Stimulated activated CD8-positive, alpha-beta memory T cell treated with anti-CD3 and anti-CD28 coated beads, Interleukin-12 subunit alpha, Interleukin-12 subunit beta, amount 100 ng/mL, for 4 hours (primary cell): ENCODE data around the gene DCAF5.
"Not testable (repeated sequence)": the region's sequence is repeated elsewhere in the genome, so short reads cannot be mapped to it uniquely, and the experiment has no call there.

Source experiments
- DNase-seq: peaks from one replicate; pipeline ENCODE4 v3.0.0-alpha.2; 2020; ENCODE audit warnings: low read depth

Gene DCAF5, protein sequence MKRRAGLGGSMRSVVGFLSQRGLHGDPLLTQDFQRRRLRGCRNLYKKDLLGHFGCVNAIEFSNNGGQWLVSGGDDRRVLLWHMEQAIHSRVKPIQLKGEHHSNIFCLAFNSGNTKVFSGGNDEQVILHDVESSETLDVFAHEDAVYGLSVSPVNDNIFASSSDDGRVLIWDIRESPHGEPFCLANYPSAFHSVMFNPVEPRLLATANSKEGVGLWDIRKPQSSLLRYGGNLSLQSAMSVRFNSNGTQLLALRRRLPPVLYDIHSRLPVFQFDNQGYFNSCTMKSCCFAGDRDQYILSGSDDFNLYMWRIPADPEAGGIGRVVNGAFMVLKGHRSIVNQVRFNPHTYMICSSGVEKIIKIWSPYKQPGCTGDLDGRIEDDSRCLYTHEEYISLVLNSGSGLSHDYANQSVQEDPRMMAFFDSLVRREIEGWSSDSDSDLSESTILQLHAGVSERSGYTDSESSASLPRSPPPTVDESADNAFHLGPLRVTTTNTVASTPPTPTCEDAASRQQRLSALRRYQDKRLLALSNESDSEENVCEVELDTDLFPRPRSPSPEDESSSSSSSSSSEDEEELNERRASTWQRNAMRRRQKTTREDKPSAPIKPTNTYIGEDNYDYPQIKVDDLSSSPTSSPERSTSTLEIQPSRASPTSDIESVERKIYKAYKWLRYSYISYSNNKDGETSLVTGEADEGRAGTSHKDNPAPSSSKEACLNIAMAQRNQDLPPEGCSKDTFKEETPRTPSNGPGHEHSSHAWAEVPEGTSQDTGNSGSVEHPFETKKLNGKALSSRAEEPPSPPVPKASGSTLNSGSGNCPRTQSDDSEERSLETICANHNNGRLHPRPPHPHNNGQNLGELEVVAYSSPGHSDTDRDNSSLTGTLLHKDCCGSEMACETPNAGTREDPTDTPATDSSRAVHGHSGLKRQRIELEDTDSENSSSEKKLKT

DNA sequence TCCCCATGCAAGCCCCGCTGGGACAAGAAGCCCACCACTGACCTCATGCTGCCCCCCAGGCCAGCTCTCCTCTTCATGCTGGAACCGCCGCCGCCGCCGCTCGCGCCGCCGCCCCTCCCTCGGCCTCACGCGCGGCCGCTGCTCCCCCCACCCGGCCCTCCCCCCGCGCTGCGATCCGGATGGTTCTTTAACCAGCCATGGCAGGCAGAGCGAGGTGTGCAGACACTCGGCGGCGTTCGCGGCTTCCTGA, at the start of gene DCAF5:
Gene DCAF5 (minus strand): TSS at position 218 of the 250 bp plus-strand sequence. CDS start 141 bp downstream, at position 77.
- peak; percentile 85 for DNase-seq

DNA sequence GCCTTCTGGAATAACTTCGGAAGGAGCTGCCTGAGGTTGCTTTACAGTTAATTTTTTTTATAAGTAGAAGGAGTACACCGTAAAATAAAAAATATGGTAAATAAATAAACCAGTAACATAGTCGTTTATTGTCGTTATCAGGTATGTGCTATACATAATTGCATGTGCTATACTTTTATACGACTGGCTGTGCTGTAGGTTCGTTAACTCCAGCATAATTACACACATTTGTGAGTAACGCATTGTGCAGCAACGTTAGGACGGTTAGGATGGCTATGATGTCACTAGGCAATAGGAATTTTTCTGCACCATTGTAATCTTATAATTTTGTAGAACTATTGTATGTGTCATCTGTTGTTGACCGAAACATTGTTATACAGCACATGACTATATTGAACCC, 46.9 kb upstream of the DCAF5 start:
- no peak for DNase-seq

DNA sequence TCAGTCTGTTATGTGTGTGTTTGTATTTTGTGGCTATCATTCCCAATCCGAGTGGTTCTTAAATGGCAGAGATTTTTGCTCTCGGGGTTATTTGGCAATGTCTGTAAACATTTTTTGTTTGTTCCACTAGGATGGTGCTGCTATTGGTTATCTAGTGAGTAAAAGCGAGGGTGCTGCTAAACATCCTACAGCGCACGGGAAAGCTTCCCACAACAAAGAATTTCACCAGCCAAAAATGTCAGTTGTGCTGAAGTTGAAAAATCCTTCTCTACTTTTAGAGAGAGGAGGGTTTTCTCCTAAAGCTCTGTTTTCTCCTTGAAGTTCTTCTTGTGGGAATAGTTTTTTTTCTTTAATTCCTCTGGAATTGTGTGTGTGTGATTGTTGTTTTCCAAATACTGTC, 40.8 kb upstream of the DCAF5 start:
- no peak for DNase-seq

DNA sequence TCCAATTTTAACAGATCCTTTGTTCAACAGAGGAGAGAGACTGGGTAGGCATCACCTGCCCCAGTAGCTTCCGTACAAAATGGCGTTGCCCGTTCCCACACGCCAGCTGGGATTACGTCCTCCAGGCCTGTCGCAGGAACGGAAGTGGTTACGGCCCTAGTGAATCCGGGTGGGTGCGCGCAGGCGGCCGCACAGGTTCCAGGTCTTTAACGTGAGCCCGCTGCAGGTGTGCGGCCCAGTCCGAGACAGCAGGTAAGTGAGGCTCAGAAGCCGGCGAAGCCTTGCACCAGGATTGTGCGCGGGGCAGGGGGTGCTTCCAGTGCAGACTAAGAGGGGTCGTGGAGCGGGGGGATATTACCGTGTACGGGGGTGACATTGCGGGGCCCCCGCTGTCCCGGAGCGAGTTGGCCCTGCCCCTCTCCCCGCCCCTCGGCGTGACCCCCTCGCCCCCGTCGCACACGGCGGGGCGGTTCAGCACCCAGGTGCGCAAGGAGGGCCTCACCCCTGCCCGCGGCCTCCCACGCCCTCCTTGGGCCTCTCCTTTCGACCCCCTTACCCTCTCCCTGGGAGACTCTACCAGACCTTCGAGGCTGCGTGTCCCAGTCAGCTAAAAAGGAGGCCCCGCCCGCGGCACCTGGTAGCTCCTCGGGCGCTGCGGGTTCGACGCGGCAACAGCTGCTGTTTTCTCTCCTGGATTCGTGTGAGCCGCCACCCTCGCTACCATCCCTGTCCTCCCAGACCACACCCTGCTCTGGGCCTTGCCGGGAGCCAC, 38.6 kb upstream of the DCAF5 start, which contains the start of gene EXD2:
Gene EXD2 (plus strand): TSS at position 159 of the 772 bp plus-strand sequence. CDS start 17,973 bp downstream, outside the sequence.
- peak; percentile 40 for DNase-seq

DNA sequence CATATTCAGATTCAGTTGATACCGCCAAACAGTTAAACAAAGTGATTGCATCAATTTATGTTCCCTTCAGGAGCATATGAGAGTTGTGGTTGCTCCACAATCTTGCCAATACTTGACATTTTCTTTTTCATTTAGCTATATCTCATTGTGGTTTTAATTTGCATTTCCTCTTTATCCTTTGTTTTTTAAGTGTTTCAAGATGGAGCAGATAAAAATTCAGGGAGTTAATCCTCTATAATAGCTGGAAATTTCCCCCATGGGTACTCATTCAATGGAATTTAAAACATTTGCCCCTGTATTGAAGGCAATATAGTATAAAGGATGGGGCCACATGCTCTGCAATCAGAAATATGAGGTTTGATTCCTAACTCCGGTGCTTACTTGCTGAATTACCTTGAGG, 37.3 kb upstream of the DCAF5 start:
- DNase-seq = no peak

DNA sequence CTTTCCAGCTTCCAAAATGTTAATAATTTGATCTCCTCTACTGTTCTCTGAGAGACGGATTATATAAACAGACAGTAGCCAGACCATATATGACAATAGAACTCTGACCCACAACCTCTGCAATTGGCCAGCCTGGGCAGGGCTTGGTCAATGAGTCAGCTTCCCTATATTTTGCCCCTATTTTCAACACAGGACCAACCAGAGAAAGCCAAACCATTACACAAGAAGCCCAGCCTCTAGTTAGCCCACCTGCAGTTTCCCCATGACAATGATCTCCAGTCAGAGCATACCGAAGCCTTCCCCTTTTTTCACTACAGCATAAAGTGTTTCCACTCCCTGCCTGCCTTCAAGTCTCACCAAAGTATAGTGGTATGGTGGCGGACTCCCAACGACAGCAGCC, 30.8 kb upstream of the DCAF5 start:
- no peak for DNase-seq

DNA sequence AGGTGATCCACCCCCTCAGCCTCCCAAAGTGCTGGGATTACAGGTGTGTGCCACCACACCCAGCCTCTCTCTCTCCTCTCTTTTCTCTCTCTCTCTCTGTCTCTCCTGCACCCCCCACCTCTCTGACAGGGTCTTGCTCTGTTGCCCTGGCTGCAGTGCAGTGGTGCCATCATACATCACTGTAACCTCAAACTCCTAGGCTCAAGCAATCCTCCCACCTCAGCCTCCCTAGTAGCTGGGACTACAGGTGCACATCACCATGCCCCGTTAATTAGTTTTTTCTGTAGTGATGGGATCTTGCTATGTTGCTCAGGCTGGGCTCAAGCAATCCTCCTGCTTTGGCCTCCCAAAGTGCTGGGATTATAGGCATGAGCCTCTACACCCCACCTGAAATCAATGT, 29.7 kb upstream of the DCAF5 start:
- not testable (repeated sequence) for DNase-seq

DNA sequence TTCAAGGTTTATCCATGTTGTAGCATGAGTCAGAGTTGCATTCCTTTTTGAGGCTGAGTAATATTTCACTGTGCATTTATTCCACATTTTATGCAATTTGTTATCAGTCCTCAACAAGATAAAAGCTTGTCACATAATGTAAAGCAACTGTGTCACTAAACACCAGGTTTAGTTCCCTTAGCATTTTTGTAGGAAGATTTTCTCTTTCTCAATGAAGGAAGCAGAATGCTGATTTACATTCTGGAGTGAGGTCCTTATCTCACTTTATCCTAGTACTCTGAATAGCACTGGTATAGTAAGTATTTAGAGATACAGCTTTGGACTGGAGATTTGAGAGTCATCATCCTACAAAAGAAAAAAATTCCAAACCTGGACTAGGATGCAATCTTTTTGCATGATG, 28.6 kb upstream of the DCAF5 start:
- DNase-seq = no peak

DNA sequence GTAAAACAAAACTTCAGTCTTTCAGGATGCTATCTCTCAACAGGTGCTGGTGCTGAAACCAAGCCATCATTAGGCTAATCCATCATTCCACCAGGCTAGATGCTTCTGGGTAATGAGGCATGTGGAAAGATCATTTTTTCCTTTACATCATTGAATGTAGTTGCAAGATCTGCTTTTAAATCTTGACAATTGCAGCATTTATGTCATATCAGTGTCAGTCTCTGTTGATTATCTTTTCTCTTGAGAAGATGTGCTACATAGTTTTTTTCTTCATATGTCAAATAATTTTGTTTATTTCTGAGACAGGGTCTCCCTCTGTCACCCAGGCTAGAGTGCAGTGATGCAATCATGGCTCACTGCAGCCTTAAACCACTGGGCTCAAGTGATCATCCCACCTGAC, 22.2 kb upstream of the DCAF5 start:
- no peak for DNase-seq

DNA sequence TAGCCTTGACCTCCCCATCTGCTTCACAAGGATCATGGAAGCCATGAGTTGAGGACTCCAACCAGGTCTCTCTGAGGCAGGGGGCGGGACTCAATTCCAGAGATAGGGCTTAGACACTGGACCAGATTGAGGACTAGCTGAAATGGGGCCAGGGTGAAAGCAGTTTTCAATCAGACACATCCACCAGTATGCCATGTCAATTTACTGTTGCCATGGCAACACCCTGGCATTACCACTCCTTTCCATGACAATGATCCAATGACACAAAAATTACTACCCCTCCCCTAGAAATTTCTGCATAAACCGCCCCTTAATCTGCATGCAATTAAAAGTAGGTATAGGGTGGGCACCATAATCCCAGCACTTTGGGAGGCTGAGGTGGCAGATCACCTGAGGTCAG, 18.6 kb upstream of the DCAF5 start:
- DNase-seq = no peak

DNA sequence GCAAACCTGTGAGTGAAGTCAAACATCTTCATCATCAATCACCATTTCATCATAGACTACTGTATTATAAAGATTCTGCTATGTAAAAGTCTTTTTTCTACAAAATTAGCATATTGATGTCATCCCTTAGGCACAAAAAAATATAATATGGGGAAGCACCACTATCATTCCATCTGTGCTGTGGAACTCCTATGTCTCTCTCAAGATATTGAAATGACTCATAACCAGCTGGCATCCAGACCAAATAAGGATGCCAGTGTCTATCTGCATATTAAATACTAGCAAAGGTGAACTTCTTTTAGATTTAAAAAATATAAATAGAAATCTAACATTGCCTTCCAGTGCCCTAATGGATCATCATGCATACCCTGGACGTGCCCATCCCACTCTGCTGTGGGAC, 17.9 kb upstream of the DCAF5 start:
- no peak for DNase-seq

DNA sequence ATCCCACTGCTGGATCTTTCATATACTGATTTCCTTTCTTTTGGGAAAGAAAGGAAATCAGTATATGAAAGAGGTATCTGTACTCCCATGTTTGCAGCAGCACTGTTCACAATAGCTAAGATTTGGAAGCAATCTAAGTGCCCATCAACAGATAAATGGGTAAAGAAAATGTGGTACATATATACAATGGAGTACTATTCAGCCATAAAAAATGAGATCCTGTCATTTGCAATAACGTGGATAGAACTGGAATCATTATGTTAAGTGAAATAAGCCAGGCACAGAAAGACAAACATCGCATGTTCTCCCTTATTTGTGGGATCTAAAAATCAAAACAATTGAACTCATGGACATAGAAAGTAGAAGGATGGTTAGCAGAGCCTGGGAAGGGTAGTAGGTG, 12.9 kb upstream of the DCAF5 start:
- DNase-seq = not testable (repeated sequence)

DNA sequence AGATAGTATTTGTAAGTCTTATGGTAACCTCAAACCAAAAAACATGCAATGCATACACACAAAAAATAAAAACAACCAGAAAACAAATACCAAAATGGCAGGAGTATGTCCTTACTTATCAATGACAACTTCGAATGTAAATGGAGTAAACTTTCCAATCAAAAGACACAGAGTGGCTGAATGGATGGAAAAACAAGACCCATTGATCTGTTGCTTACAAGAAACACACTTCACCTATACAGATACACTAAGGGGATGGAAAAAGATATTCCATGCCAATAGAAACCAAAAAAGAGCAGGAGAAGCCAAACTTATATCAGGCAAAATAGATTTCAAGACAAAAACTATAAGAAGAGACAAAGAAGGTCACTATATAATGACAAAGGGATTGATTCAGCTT, 8.7 kb upstream of the DCAF5 start:
- DNase-seq = no peak

DNA sequence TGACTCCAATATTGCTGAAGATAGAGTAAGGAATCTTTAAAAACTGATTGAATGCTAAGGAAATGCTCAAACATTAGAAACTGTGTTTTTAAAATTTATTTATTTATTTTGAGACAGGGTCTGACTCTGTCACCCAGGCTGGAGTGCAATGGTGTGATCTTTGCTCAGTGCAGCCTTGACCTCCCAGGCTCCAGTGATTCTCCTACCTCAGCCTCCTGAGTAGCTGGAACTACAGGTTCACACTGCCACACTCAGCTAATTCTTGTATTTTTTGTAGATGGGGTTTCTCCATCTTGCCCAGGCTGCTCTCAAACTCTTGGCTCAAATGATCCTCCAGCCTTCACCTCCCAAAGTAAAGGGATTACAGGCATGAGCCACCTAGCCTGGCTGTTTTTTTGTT, 3.3 kb upstream of the DCAF5 start:
- no peak for DNase-seq

DNA sequence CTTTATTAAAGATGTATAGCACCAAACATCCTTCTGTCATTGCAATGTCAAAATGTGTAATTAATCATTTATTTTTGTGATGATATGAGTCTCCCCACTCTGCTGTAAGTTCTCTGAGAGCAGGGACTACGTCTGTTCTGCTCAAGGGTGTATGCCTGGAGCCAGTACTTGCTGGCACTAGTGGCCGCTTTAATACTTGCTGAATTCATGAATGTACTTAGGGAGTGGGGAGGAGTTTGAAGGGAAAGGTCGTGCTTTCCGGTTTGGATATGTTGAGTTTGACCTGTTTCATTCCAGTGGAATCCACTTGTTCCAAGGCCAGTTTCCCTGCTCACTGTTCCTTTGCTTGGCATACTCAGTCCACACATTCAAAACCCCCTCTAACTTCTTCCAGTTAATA, 1.9 kb upstream of the DCAF5 start:
- DNase-seq = no peak

DNA sequence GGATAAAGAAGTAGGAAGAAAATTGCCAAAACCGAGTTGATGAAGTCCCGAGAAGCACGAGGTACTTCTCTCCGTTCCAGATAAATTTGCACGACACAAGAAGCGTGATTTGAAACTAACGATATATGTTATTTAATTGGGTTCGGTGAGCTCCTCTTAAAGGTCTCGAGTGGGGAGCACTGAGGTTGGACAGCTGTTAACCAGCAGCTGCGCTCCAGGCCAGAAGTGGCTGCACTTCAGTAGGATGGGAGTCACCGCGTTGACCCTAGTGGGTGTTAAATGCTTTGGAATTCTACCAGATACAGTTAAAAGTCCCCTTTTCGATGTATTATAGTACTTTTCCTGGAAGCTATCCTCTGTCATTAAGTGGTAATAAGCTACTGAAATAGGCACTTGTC, 953 bp upstream of the DCAF5 start:
- no peak for DNase-seq

DNA sequence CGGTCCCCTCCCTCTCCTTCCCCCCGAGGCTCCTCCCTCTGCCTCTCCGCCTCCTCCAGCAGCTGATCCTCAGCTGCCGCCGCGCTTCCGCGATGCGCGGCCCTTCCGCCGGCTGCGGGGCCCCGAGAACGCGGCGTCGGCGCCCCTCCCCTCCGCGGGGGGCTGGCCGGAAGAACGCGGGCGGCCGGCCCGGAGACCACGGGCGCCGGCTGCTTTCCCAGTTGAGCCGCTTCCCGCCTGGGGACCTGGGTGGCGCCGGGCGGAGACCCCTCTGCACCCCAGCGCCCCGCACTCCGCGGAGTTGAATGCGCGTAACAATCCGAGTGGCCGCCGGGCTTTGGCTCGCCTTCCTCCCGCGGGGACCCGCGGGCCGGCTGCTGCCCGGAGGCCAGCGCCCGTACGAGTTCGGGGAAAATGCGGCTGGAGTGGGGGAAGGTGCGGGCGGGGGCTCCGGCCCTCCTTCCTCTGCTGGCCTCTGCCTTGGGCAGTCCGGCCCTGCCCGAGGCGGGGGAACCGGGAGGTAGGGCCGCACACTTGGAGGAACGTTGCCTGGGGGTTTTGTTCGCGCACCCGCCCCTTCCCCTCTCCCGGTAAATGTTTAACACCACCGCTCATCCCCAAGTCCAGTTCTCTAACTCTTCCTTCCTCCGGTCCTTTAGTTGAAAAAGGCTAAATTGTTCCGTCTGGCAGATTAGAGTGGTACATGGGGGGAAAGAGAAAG, 393 bp upstream of the DCAF5 start:
- DNase-seq = no peak

DNA sequence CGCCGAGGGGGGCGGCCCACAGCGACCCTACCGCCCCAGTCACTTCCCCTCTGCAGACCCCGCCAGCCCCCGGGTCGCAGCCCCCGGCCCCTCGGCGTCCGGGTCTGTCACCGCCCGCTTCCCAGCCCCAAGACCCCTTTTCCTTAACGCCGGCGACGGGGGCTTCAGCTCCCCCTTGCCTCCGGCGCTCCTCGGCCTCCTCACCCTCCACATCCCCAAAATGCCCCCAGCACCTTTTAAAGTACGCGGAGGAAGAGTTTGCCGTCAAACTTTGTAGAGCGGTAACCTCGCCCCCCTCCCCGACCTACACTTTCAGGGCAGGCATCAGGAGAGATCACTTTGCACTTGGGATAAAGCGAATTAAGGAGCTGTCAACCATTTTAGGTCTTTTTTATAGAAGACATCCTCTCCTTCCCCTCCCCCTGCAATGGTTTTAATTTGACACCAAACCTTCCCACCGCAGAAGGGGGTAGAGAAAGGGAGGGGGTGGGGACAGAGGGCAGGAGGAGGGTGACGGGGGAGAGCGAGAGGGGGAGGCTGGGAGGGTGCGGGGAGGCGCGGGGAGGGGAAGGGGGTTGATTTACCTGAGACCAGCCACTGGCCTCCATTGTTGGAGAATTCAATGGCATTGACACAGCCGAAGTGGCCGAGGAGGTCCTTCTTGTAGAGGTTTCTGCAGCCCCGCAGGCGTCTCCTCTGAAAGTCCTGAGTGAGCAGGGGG, 578 bp downstream of the DCAF5 start:
- DNase-seq = no peak

DNA sequence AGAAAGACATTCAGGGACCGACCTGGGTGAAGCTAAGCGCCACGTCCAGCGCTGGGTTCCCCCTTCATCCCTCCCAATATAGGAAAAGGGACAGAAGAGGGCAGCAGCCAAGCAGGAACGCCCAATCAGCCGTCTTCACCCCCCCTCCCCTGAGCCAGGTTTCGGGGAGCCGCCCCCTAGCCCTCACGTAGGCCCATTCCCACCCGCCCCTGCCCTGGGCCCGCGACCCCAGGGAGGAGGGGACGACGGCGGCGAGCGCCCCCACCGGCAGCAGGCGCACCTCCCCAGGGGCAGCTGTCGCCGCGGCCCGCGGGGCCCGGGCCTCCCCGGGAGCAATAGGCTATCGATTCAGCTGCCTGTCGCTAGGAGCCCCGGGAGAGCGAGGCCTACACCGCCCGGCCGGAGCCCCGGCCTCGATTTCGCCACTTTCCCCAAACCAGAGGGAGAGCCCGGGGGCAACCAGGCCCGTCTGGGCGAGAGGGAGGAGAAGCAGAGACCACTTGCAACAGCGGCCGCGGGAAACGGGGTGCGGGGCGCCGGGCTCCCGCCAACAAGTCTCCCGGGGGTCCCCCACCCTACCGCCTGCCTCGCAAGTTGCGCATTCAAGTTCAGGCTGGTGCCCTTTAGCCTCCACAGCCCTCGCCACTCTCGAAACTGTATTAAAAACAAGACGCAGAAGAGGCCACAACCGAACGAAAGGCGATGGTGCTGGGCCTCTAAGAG, 1.3 kb downstream of the DCAF5 start:
- peak; percentile 71 for DNase-seq

DNA sequence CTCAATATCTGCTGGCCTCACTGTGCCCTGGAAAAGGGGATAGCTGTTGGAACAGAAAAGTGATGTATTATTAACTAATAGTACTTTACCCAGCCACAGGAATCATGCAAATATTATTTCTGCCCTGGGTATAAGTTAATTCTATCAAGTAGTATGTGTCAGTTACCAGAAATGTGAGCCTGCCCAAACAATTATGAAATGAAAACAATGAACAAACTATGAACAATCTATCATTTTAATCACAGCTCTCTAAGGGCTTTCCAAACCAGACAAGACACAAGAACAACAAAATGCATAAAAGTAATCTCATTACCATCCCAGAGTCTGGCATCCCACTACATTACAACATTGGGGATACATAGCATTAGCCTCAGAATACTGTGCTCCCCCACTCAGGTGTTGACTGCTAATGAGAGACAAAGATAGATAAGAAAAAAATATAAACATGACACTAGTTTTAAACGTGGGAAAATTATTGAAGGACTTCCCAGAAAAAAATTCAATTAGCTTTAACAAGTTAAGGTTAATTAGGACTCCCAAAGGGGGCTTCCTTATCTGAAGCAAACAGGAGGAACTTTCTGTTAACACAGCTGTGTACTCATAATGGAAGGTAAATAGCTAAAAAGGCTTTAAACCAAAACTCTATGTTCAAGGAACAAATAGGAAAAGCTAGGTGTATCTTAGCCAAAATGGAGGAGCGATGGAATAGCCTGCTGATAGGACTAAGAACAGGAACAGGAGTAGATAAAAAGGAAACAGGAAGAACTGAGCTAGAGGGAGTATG, 3.3 kb downstream of the DCAF5 start:
- no peak for DNase-seq
